Jurkat, Clone E6-1 (cell line): ENCODE results near the gene PPARA.

Experiments used
- DNase-seq: peaks from one replicate; pipeline ENCODE4 v3.0.0-alpha.2; 2011; ENCODE audit warnings: low read depth, low spot score
- H3K4me3 ChIP-seq: 2 replicates; pipeline ENCODE4 v1.5.1; 2011; ENCODE audit warnings: mild to moderate bottlenecking, low read length, control low read depth, moderate library complexity

PPARA gene

DNA sequence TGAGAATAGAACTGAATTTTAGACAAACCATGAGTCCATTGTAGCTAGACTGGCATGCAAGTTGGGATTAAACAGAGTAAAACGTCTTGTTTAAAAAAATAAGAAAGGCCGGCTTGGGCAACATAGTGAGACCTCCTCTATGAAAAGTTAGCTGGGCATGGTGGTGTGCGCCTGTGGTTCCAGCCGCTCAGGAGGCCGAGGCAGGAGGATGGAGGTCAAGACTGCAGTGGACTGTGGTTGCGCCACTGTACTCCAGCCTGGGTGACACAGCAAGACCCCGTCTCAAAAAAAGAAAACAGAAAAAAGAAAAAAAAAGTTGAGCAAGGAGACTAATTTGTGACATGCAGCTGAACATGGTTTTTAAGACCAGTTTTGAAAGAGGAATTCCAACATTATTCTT lies 76.3 kb downstream of the PPARA start:
- DNase-seq, result no peak
- H3K4me3 ChIP-seq, result no peak overlapping the region

DNA sequence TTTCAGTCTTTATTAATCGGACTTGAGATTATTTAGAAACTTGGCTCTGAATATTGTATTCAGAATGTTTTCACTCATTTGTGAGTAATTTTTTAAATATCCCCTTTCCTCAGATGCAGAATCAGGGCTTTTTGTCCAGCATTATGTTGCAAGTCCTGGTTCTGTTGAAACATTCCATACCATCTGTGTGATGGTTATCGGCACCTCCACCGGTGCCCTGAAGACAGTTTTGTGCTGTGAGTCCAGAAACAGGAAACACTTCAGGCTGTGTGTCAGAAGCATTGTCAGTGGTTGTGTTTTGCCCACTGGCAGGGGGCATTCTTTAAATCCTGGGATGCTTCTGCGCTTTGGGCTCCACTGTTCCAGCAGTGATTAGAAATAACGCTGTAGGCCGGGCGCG lies 79.4 kb downstream of the PPARA start:
- DNase-seq, result no peak
- no peak overlapping the region for H3K4me3 ChIP-seq

DNA sequence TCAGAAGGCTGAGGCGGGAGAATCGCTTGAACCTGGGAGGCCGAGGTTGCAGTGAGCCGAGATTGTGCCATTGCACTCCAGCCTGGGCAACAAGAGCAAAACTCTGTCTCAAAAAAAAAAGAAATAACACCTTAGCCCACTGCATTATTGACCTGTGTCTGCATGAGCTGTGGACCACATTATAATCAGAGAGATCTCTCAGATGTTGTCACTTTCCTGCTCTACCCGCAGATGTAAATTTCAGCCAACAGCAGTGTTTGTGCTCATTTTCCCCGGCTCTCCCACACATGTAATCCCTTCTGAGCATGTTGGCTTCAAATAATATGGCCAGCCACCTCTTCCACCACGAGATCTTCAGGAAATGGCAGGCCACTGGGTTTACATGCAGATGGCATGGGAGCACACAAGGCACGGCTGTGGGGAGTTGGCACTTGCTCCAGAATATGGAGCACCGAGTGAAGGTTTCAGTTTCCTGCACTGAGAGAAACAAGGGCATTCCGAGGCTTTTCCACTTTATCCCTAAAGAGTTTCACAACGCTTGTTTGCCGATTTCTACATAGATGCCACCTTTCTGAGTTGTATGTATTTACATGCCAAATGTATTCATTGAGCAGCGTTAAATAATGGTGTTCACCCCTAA lies 80.1 kb downstream of the PPARA start:
- DNase-seq, result no peak
- H3K4me3 ChIP-seq, result no peak overlapping the region

GRCh38 chr22:46233231-46233630 lies 82.9 kb downstream of the PPARA start:
- H3K4me3 ChIP-seq, result no peak overlapping the region
- DNase-seq, result peak; percentile 61

DNA sequence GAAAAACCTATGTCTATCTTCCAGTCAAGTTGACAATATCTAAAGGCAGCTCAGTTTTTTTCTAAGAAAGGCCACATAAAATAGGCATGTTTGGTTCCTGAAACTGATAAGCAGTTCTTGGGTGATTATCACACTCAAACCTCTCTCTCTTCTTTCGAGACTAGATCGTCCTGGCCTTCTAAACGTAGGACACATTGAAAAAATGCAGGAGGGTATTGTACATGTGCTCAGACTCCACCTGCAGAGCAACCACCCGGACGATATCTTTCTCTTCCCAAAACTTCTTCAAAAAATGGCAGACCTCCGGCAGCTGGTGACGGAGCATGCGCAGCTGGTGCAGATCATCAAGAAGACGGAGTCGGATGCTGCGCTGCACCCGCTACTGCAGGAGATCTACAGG lies 84.6 kb downstream of the PPARA start:
- no peak for DNase-seq
- H3K4me3 ChIP-seq, result no peak overlapping the region

DNA sequence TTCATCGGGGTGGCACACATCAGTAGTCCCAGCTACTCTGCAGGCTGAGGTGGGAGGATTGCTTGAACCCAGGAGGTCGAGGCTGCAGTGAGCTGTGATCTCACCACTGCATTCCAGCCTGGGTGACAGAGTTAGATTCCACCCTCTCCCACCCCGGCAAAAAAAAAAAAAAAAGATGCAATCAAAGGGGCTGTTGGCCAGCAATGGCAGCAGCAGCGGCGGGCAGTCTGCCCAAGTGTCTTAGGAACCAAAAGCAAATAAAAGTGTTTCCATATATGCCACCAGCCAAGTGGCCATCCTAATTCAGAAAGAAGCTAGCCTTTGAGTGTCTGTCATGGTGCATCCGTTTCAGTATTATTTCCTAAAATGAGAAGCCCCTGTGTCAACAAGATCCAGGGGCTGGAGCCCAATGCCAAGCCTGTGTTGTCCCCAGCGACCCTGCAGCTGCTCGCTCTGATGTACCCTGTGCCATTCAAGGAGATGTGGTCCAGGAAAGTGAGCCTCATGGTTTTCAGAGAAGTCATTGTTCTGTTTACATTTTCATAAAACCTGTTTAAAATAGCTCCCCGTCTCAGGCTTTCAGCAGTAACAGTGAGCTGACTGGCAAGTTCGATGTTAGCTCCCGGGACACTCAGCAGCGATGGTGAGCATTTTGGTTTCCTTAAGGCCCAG lies 87.3 kb downstream of the PPARA start:
- no peak for DNase-seq

GRCh38 chr22:46238541-46238940 lies 88.2 kb downstream of the PPARA start:
- no peak overlapping the region for H3K4me3 ChIP-seq
- DNase-seq, result no peak

More for the DNA sequence above, 87.3 kb downstream of the PPARA start:
- H3K4me3 ChIP-seq, result no peak overlapping the region

GRCh38 chr22:46239261-46240048 lies 89.1 kb downstream of the PPARA start:
- H3K4me3 ChIP-seq, result peak overlapping the region; percentile 30
- DNase-seq, result peak; percentile 100

DNA sequence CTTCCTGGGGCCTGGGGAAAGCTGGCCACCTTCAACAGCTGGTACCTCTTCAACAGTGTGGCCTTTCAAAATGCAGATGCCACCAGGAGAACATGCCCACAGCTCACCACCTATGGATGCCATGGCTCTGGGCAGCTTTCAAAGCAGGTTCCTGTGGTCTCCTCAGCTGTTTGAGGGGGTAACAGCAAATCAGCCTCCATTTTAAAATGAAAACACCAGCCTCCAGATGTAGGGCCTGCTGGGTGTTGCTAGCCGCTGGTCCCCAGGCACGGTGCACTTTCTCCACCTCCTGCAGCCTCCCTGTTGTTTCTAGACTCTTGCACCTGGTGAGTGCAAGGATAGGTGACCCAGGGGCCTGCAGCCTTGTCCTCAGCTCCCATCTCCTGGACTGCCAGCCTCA lies 89.7 kb downstream of the PPARA start:
- H3K4me3 ChIP-seq, result peak overlapping the region; percentile 30
- DNase-seq, result peak; percentile 93

DNA sequence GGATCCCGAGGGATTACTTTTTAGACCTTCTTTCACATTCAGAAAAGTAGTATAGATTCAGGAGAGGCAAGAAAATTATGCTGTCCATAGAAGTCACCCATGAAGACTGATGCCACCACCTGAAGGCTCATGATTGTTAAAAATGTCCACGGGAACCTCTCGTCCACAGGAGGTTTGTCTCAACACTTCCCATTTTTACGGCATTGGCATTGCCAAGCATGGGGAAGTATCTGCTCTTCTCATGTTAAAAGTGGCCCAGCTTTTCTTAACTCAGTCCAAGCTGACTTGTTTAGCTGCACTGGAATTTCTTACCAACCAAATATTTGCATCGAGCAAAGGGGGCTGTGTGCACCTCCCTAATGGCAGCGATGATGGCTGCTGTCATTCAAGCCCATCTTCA lies 90.2 kb downstream of the PPARA start:
- DNase-seq, result no peak
- H3K4me3 ChIP-seq, result peak overlapping the region; percentile 30

DNA sequence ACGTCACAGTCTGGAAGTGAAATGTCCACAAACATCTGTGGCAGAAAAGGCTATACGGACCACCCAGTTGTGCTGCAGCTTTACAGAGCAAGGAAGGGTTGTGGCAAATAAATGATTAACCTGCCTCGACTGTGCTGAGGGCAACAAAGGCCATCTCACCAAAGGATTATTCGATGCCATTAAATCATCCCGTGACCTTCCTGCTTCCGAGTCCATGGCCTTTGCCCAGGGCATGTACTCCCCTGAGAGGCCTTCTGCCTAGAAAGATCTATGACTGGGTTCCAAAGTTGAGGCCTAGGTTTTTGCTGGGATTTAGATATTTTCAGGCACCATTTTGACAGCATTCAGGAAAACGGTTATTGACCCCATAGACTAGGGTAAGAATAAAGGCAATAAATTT lies 90.6 kb downstream of the PPARA start:
- no peak for DNase-seq
- no peak overlapping the region for H3K4me3 ChIP-seq

GRCh38 chr22:46241396-46242007 lies 91.2 kb downstream of the PPARA start:
- no peak for DNase-seq

DNA sequence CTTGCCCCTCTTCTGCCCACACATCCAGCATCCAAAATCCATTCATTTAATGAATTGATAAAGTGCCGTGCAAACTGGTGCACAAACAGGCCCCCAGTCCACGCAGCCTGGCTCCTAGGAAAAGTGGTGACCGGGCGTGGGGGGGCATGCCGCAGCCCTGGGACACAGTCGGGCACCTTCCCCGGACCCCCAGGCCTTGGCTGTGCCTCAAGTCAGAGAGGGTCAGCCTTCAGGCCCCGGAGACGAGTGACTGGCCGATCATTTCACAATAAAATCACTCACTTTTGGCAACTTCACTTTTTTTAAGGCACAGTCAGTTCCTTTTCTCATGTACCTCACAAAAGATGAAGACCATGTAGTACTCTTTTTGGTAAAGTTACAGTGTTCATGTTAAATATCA lies 91.8 kb downstream of the PPARA start:
- no peak for DNase-seq
- no peak overlapping the region for H3K4me3 ChIP-seq

More at GRCh38 chr22:46241396-46242007, 91.2 kb downstream of the PPARA start:
- no peak overlapping the region for H3K4me3 ChIP-seq

DNA sequence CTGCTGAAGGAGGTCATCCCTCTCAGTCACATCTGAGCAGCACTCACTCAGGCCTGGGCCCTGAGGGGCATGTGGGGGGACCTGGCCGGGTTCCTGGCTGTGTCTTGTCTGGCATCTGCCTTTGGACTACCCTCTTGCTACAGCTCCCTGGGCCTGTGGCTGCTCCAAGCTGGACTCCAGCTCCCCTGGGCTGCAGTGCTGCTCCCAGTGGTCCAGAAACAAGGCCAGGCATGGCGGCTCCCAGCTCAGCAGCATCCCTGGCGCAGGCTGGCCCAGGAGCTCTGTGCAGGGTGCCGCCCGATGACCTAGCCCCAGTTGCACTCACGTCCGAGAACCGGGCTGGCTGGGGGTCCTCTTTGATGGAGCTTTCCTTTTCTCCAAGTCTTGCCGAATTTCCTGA lies 94.4 kb downstream of the PPARA start:
- DNase-seq, result no peak
- no peak overlapping the region for H3K4me3 ChIP-seq

- no peak for DNase-seq
- H3K4me3 ChIP-seq, result no peak overlapping the region
These were observed 95.2 kb downstream of the PPARA start for GRCh38 chr22:46245511-46245910.

DNA sequence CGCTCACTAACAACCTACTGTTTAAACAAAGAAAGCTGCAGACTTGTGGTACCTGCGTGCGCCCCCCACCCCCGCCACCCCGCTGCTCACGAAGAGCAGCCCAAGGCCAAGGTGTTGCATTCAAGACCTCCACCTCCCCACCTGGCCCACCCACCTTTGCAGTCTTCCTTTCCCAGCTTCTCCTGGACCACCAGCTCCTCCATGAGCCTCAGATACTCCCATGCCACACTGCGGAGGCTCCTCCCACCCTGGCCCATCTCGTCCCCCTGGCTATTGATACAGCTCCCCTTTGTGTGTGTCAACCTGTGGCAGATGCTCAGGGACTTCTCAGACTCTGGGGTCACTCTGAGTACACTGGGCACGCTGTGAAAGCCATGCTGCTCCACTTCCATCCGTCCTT lies 95.9 kb downstream of the PPARA start:
- DNase-seq, result no peak
- no peak overlapping the region for H3K4me3 ChIP-seq

GRCh38 chr22:46247443-46247975 lies 97.2 kb downstream of the PPARA start:
- no peak for DNase-seq
- no peak overlapping the region for H3K4me3 ChIP-seq

DNA sequence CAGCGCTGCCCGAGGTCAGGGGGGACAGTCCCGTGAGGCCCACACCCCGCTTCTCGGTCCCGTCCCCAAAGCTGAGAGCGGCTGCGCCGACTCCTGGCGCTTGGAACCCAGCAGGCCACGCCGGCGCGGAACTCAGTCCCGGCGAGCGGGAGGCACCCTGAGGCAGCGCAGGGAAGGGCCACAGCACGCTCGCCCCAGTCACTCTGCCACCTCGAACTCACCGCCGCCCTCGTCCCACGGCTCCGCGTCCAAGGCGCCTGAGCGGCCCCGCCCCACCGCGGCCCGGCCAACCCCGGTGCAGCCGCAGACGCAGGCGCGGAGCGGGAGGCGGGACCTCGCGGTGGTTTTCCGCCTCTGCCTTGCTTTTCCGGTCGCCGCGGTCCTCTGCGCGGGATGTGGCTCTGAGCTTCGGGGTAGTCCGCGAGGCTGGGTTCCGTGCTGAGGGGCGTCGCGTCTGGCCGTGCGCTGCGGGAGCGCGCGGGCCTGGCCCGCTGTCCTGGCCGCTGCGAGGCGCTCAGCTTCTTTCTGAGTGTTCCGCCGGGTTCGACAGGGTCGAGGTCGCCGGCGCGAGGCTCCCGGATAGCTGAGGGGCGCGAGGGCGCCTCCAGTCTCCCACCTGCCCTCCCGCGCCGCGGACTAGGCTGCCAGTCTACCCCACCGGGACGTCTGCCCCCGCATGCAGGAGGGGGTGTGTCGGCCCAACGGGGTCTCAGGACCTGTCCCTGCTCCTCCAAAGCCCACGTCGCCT lies 99.9 kb downstream of the PPARA start, which contains the start of gene CDPF1:
Gene CDPF1 (minus strand): TSS at position 259 of the 748 bp plus-strand sequence. CDS start 2,009 bp downstream, outside the sequence.
- DNase-seq, result peak; percentile 89
- peak within 1 kb of the TSS; percentile 78 for H3K4me3 ChIP-seq

DNA sequence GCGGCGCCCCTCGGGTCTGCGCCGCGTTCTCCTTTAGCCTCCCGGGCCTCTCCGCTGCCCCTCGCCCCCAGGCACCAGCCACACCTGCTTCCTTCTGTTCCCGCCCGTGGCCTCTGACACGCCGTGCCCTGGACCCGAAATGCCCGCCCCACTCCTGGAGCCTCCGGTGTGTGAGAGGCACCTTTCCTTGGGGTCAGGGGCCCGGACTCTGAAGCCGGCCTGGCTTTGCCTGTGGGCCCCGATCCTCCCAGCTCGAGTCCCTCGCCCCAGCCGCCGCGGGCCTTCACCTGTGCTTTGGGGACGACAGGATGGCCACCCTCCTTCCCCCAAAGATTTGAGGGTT lies 100.4 kb downstream of the PPARA start:
- DNase-seq, result no peak

More for the DNA sequence above, 100.4 kb downstream of the PPARA start:
- H3K4me3 ChIP-seq, result peak overlapping the region; percentile 78
